ENCODE measurements around the gene OOSP1. TPM values are rescaled to one million over a fixed set of nuclear protein-coding genes. Genes with fewer than 3 reads are reported as not detected.

Gene OOSP1
- not detected for polyA plus RNA-seq (2012; ENCODE audit: insufficient read length, low read depth)

- TF ChIP-seq POLR2AphosphoS5 (IDR thresholded peaks at IDR 0.05; ENCODE audit: low read depth, low read length) (no peak), TAF1 (IDR thresholded peaks at IDR 0.05; ENCODE audit: borderline replicate concordance, insufficient read depth, low read length) (no peak), FOXP2 (optimal IDR thresholded peaks at IDR 0.05; ENCODE audit: borderline replicate concordance, extremely low read depth, extremely low read length, insufficient read depth) (no peak), REST (IDR thresholded peaks at IDR 0.05; ENCODE audit: insufficient read depth in 1 of 2, low read depth in 2 of 2, low read length in 2 of 2) (no peak), SIN3A (IDR thresholded peaks at IDR 0.05; ENCODE audit: borderline replicate concordance, insufficient read depth, low read length) (no peak)
Measured at GRCh38 chr11:59938132-59938531, at the start of gene OOSP1. OOSP1 (plus strand) TSS chr11:59938432; CDS start chr11:59938455, 23 bp downstream.

- TF ChIP-seq REST (IDR thresholded peaks at IDR 0.05; ENCODE audit: insufficient read depth in 1 of 2, low read depth in 2 of 2, low read length in 2 of 2) (no peak), POLR2AphosphoS5 (IDR thresholded peaks at IDR 0.05; ENCODE audit: low read depth, low read length) (no peak), FOXP2 (optimal IDR thresholded peaks at IDR 0.05; ENCODE audit: borderline replicate concordance, extremely low read depth, extremely low read length, insufficient read depth) (no peak), SIN3A (IDR thresholded peaks at IDR 0.05; ENCODE audit: borderline replicate concordance, insufficient read depth, low read length) (no peak), TAF1 (IDR thresholded peaks at IDR 0.05; ENCODE audit: borderline replicate concordance, insufficient read depth, low read length) (no peak)
Measured at GRCh38 chr11:59891781-59892181, 46.5 kb upstream of the OOSP1 start.

- TF ChIP-seq SIN3A (IDR thresholded peaks at IDR 0.05; ENCODE audit: borderline replicate concordance, insufficient read depth, low read length) (no peak), TAF1 (IDR thresholded peaks at IDR 0.05; ENCODE audit: borderline replicate concordance, insufficient read depth, low read length) (no peak), FOXP2 (optimal IDR thresholded peaks at IDR 0.05; ENCODE audit: borderline replicate concordance, extremely low read depth, extremely low read length, insufficient read depth) (no peak), POLR2AphosphoS5 (IDR thresholded peaks at IDR 0.05; ENCODE audit: low read depth, low read length) (no peak)
Measured at GRCh38 chr11:59894616-59895015, 43.6 kb upstream of the OOSP1 start.

- TF ChIP-seq FOXP2 (optimal IDR thresholded peaks at IDR 0.05; ENCODE audit: borderline replicate concordance, extremely low read depth, extremely low read length, insufficient read depth) (no peak), SIN3A (IDR thresholded peaks at IDR 0.05; ENCODE audit: borderline replicate concordance, insufficient read depth, low read length) (no peak), POLR2AphosphoS5 (IDR thresholded peaks at IDR 0.05; ENCODE audit: low read depth, low read length) (no peak), REST (IDR thresholded peaks at IDR 0.05; ENCODE audit: insufficient read depth in 1 of 2, low read depth in 2 of 2, low read length in 2 of 2) (no peak), TAF1 (IDR thresholded peaks at IDR 0.05; ENCODE audit: borderline replicate concordance, insufficient read depth, low read length) (no peak)
Measured at GRCh38 chr11:59898046-59898445, 40.2 kb upstream of the OOSP1 start.

GRCh38 chr11:59898650-59899049 is 39.6 kb upstream of the OOSP1 start:
- TF ChIP-seq REST (IDR thresholded peaks at IDR 0.05; ENCODE audit: insufficient read depth in 1 of 2, low read depth in 2 of 2, low read length in 2 of 2): no peak
- TF ChIP-seq TAF1 (IDR thresholded peaks at IDR 0.05; ENCODE audit: borderline replicate concordance, insufficient read depth, low read length): no peak
- TF ChIP-seq SIN3A (IDR thresholded peaks at IDR 0.05; ENCODE audit: borderline replicate concordance, insufficient read depth, low read length): no peak
- TF ChIP-seq POLR2AphosphoS5 (IDR thresholded peaks at IDR 0.05; ENCODE audit: low read depth, low read length): no peak
- no peak for TF ChIP-seq FOXP2 (optimal IDR thresholded peaks at IDR 0.05; ENCODE audit: borderline replicate concordance, extremely low read depth, extremely low read length, insufficient read depth)

Measured in PFSK-1 (cell line).